ENCODE results near the gene EIF2B2.

The EIF2B2 gene

GRCh38 chr14:74963178-74963704, 39.5 kb upstream of the EIF2B2 start:
- TF ChIP-seq CTCF (conservative IDR thresholded peaks at IDR 0.05; ENCODE audit: control insufficient read depth, insufficient read depth, low read depth, low read length): no peak
- no peak overlapping the region for H3K4me3 ChIP-seq (ENCODE audit: control insufficient read depth, low read depth, low read length)
- no peak for DNase-seq (ENCODE audit: low read depth)

GRCh38 chr14:74963705-74964271, 38.9 kb upstream of the EIF2B2 start:
- TF ChIP-seq CTCF (conservative IDR thresholded peaks at IDR 0.05; ENCODE audit: control insufficient read depth, insufficient read depth, low read depth, low read length): no peak
- DNase-seq (ENCODE audit: low read depth): peak; percentile 62

GRCh38 chr14:74964787-74965485, 37.8 kb upstream of the EIF2B2 start:
- H3K4me3 ChIP-seq (ENCODE audit: control insufficient read depth, low read depth, low read length): no peak overlapping the region
- TF ChIP-seq CTCF (conservative IDR thresholded peaks at IDR 0.05; ENCODE audit: control insufficient read depth, insufficient read depth, low read depth, low read length): no peak
- DNase-seq (ENCODE audit: low read depth): peak; percentile 73

More at GRCh38 chr14:74963705-74964271, 38.9 kb upstream of the EIF2B2 start:
- no peak overlapping the region for H3K4me3 ChIP-seq (ENCODE audit: control insufficient read depth, low read depth, low read length)

- no peak for TF ChIP-seq CTCF (conservative IDR thresholded peaks at IDR 0.05; ENCODE audit: control insufficient read depth, insufficient read depth, low read depth, low read length)
- H3K4me3 ChIP-seq (ENCODE audit: control insufficient read depth, low read depth, low read length): no peak overlapping the region
- DNase-seq (ENCODE audit: low read depth): peak; percentile 82
Measured at GRCh38 chr14:74965486-74966153, 37.1 kb upstream of the EIF2B2 start.

GRCh38 chr14:74968811-74969210, 33.9 kb upstream of the EIF2B2 start:
- TF ChIP-seq CTCF (conservative IDR thresholded peaks at IDR 0.05; ENCODE audit: control insufficient read depth, insufficient read depth, low read depth, low read length): no peak
- DNase-seq (ENCODE audit: low read depth): no peak
- no peak overlapping the region for H3K4me3 ChIP-seq (ENCODE audit: control insufficient read depth, low read depth, low read length)

GRCh38 chr14:74973003-74973653, 29.6 kb upstream of the EIF2B2 start:
- no peak overlapping the region for H3K4me3 ChIP-seq (ENCODE audit: control insufficient read depth, low read depth, low read length)
- no peak for TF ChIP-seq CTCF (conservative IDR thresholded peaks at IDR 0.05; ENCODE audit: control insufficient read depth, insufficient read depth, low read depth, low read length)
- peak; percentile 14 for DNase-seq (ENCODE audit: low read depth)
